B cell (primary cell): ENCODE results near the gene VPS25. TPM values are rescaled to one million over a fixed set of nuclear protein-coding genes. Genes with fewer than 3 reads are reported as not detected.

ENCODE experiments used
- ATAC-seq: fragments of 200-7000 bp; cut with Tn5 transposase; one replicate; pipeline ENCODE4 v1.10.0; 2021; ENCODE audit warnings: low read depth, mild to moderate bottlenecking, moderate number of reproducible peaks, moderate library complexity
- CTCF ChIA-PET: fragments of 350-600 bp; sonication (Branson Sonifier 250); formaldehyde crosslinking; loops from one replicate; lab custom pipeline; 2021; ENCODE audit warnings: antibody characterized with exemption, inconsistent platforms; lab: Charles Lee
- POLR2A ChIA-PET: fragments of 350-600 bp; sonication (Branson Sonifier 250); formaldehyde crosslinking; loops from one replicate; lab custom pipeline; 2021; ENCODE audit warnings: antibody characterized with exemption; lab: Charles Lee
- DNase-seq: peaks from one replicate; pipeline ENCODE4 v3.0.0; 2013
- H2AFZ ChIP-seq: 2 replicates; pipeline ENCODE4 v1.6.1; 2012; ENCODE audit warnings: mild to moderate bottlenecking, low read depth, low read length; ENCODE audit not compliant: insufficient read depth, poor library complexity, severe bottlenecking
- H3K27ac ChIP-seq, 2 donors: 1 replicate in 1 of 2; 2 replicates in 1 of 2; pipeline ENCODE4 v1.5.1; 2012 to 2013; ENCODE audit warnings: low read length in 2 of 2, mild to moderate bottlenecking in 2 of 2, moderate library complexity in 1 of 2
- H3K27me3 ChIP-seq, 4 experiments: fragments of 200-600 bp in 1 of 4; sonication (generic) in 1 of 4; replicated peaks in 1 of 4; 1 replicate in 2 of 4; 2 replicates in 2 of 4; pipeline versions ENCODE4 v1.6.1 to v1.7.0; 2013 to 2016; ENCODE audit warnings: low read length in 3 of 4, mild to moderate bottlenecking in 2 of 4, mixed read lengths in 1 of 4, moderate library complexity in 1 of 4; ENCODE audit not compliant: insufficient read depth in 4 of 4, control insufficient read depth in 3 of 4; ENCODE audit errors: control extremely low read depth in 1 of 4
- H3K36me3 ChIP-seq, 2 experiments: replicated peaks in 1 of 2; 1 replicate in 1 of 2; 2 replicates in 1 of 2; pipeline versions ENCODE4 v1.6.1 to v1.7.1; 2013; ENCODE audit warnings: low read length in 1 of 2; ENCODE audit not compliant: insufficient read depth in 2 of 2, control insufficient read depth in 1 of 2; ENCODE audit errors: control extremely low read depth in 1 of 2, extremely low read depth in 1 of 2
- H3K4me1 ChIP-seq, 2 donors: fragments of 200-600 bp in 1 of 2; sonication (generic) in 1 of 2; 1 replicate in 1 of 2; 2 replicates in 1 of 2; pipeline versions ENCODE4 v1.5.1 to v1.6.1; 2013 to 2017; ENCODE audit warnings: low read length in 2 of 2; ENCODE audit not compliant: control insufficient read depth in 2 of 2, insufficient read depth in 2 of 2
- H3K4me2 ChIP-seq: replicated peaks from 2 replicates; pipeline ENCODE3; 2012; ENCODE audit warnings: mild to moderate bottlenecking, low read depth, low read length; ENCODE audit not compliant: poor library complexity, severe bottlenecking
- H3K4me3 ChIP-seq, 5 experiments: fragments of 200-600 bp in 1 of 5; sonication (generic) in 1 of 5; 1 replicate in 3 of 5; 2 replicates in 2 of 5; pipeline versions ENCODE4 v1.5.1 to v1.7.0; 2011 to 2016; ENCODE audit warnings: low read length in 4 of 5, mild to moderate bottlenecking in 4 of 5, low read depth in 2 of 5, control low read depth in 1 of 5, moderate library complexity in 1 of 5; ENCODE audit not compliant: insufficient read depth in 1 of 5; ENCODE audit errors: control extremely low read depth in 1 of 5, extremely low read depth in 1 of 5
- H3K79me2 ChIP-seq: fragments of 200-600 bp; sonication (generic); one replicate; pipeline ENCODE4 v1.6.0; 2016; ENCODE audit warnings: low read length; ENCODE audit not compliant: control insufficient read depth, insufficient read depth
- H3K9ac ChIP-seq: fragments of 200-600 bp; sonication (generic); 2 replicates; pipeline ENCODE4 v1.6.1; 2017; ENCODE audit warnings: mild to moderate bottlenecking, low read length, moderate library complexity
- H3K9me3 ChIP-seq, 3 donors: one replicate each; pipeline versions ENCODE4 v1.6.1 to v1.7.1; 2013; ENCODE audit warnings: low read length in 2 of 3; ENCODE audit not compliant: control insufficient read depth in 2 of 3, insufficient read depth in 1 of 3; ENCODE audit errors: control extremely low read depth in 1 of 3
- H4K20me1 ChIP-seq: 2 replicates; pipeline ENCODE4 v1.6.0; 2012; ENCODE audit warnings: mild to moderate bottlenecking, low read length; ENCODE audit not compliant: insufficient read depth, control insufficient read depth, poor library complexity, severe bottlenecking
- H3K27ac Mint-ChIP-seq: one replicate; pipeline ENCODE4 v1.8.0; 2021; ENCODE audit warnings: mixed read lengths
- H3K27me3 Mint-ChIP-seq: one replicate; pipeline ENCODE4 v1.8.0; 2021; ENCODE audit warnings: mixed read lengths
- H3K4me1 Mint-ChIP-seq: one replicate; pipeline ENCODE4 v1.8.0; 2021; ENCODE audit warnings: mixed read lengths
- H3K4me3 Mint-ChIP-seq: one replicate; pipeline ENCODE4 v1.8.0; 2021; ENCODE audit warnings: mixed read lengths
- H3K9me3 Mint-ChIP-seq: one replicate; pipeline ENCODE4 v1.8.0; 2022; ENCODE audit warnings: mixed read lengths; ENCODE audit not compliant: insufficient read depth
- EZH2 ChIP-seq: IDR thresholded peaks from 2 replicates; pipeline ENCODE4 v1.6.1; 2012; ENCODE audit warnings: borderline replicate concordance, low read depth, mild to moderate bottlenecking, moderate library complexity, low read length; ENCODE audit not compliant: insufficient read depth, poor library complexity, severe bottlenecking
- WGBS: methylation state at CpG from one replicate; pipeline ENCODE4 v1.1.5; 2013; ENCODE audit warnings: missing lambda C conversion rate; ENCODE audit not compliant: insufficient coverage; 5-methylcytosine and 5-hydroxymethylcytosine counted together
- intact Hi-C: fragments of 100-400 bp; cut with micrococcal nuclease; formaldehyde crosslinking; loops from one replicate; pipeline ENCODE4 v1.10.0; 2022
- polyA plus RNA-seq: library from polyadenylated mRNA; depleted of rRNA; stranded (reverse); fragments of >200 nt; gene quantifications from 2 replicates; pipeline ENCODE4 v1.2.3, GENCODE V29; 2012
- total RNA-seq, 2 donors: library from RNA; stranded (reverse); fragments of 120-200 nt in 1 of 2; gene quantifications; 1 replicate in 1 of 2; 2 replicates in 1 of 2; pipeline versions ENCODE4 v1.2.3 to v1.2.4, GENCODE V29; 2013 to 2022
- TF ChIP-seq, protein P1 (sequence below): fragments of 200-600 bp; IDR thresholded peaks from one replicate; pipeline ENCODE4 v1.8.0; 2022; ENCODE audit warnings: antibody characterized with exemption, mild to moderate bottlenecking

VPS25 gene
- total and polyA plus RNA-seq, 2 donors (not counting 1 experiment from before 2014, with no cell fraction given) = 38.7 to 40.5 TPM

DNA sequence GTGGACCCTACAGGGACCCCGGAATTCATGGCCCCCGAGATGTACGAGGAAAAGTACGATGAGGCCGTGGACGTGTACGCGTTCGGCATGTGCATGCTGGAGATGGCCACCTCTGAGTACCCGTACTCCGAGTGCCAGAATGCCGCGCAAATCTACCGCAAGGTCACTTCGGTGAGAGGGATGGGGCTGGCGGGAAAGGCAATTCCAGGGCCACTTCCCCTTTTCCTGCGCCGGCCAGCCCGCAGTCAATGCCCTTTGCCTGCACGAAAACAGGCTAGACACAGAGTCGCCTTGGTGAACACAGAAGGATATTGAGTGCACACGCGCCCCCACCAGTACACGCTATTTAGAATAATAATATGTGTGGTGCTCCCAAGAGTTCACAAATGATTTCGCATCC lies 11.2 kb downstream of the VPS25 start:
- Histone ChIP-seq H3K36me3 (peaks cover 0 to 4% of the 10 kb centered on the region in 2 experiments), H3K4me1 (peaks cover 26 to 33% of the 10 kb centered on the region in 2 donors), H3K9ac (no peak overlapping the region), H3K79me2 (no peaks in the 10 kb centered on the region), H3K4me2 (peak overlapping the region; percentile 35), H3K27me3 (peaks cover 0 to 80% (median 39%) of the 10 kb centered on the region in 4 experiments), H3K4me3 (no peak overlapping the region), H3K9me3 (peaks cover 0 to 24% (median 0%) of the 10 kb centered on the region in 3 donors), H2AFZ (no peak overlapping the region), H4K20me1 (no peaks in the 10 kb centered on the region), H3K27ac (no peak overlapping the region)
- Mint-ChIP-seq H3K4me3 (peak overlapping the region; percentile 51), H3K9me3 (no peaks in the 10 kb centered on the region), H3K27me3 (peaks cover 77% of the 10 kb centered on the region), H3K4me1 (peaks cover 36% of the 10 kb centered on the region), H3K27ac (no peak overlapping the region)
- intact Hi-C loops = no loop called here
- ChIA-PET POLR2A (no interaction called here), CTCF (no interaction called here)
- TF ChIP-seq EZH2 = no peak
- TF ChIP-seq, protein P1, sequence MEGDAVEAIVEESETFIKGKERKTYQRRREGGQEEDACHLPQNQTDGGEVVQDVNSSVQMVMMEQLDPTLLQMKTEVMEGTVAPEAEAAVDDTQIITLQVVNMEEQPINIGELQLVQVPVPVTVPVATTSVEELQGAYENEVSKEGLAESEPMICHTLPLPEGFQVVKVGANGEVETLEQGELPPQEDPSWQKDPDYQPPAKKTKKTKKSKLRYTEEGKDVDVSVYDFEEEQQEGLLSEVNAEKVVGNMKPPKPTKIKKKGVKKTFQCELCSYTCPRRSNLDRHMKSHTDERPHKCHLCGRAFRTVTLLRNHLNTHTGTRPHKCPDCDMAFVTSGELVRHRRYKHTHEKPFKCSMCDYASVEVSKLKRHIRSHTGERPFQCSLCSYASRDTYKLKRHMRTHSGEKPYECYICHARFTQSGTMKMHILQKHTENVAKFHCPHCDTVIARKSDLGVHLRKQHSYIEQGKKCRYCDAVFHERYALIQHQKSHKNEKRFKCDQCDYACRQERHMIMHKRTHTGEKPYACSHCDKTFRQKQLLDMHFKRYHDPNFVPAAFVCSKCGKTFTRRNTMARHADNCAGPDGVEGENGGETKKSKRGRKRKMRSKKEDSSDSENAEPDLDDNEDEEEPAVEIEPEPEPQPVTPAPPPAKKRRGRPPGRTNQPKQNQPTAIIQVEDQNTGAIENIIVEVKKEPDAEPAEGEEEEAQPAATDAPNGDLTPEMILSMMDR = no peak
- 9% methylated on average over 18 of the region's 25 CpGs for WGBS
- DNase-seq (no peak), ATAC-seq (no peak)

DNA sequence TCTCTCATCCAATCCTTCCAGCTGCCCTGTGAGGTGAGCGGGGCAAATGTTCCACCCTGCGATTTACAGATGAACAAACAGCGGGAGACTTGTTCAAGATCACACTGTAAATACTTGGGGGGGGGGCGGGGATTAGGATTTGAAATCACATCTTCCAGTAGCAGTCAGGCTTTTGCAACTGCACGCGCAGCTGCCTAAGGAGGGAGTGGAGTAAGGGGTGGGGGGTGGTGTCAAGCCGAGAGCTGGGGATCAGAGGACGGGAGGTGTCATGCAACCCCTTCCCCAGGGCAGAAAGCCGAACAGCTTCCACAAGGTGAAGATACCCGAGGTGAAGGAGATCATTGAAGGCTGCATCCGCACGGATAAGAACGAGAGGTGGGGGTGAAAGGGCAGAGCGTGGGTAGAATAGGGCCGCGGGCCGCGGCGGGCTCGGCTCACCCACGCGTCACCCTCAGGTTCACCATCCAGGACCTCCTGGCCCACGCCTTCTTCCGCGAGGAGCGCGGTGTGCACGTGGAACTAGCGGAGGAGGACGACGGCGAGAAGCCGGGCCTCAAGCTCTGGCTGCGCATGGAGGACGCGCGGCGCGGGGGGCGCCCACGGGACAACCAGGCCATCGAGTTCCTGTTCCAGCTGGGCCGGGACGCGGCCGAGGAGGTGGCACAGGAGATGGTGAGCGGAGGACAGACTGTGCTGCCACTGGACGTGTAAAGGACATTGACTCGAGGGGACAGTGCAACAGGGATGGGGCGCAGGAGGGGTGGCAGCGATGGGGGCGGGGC lies 11.8 kb downstream of the VPS25 start:
- H3K4me1 ChIP-seq = peaks cover 26 to 30% of the 10 kb centered on the region in 2 donors
- no peaks in the 10 kb centered on the region for H4K20me1 ChIP-seq
- ChIA-PET POLR2A (interaction anchor here (1.0 kb wide), 1 partner anchor 49 kb away, joined by 3 read pairs; the partner anchor contains the start of gene PSME3), CTCF (no interaction called here)
- TF ChIP-seq, protein P1 = no peak
- no peak for TF ChIP-seq EZH2
- no peaks in the 10 kb centered on the region for H3K79me2 ChIP-seq
- intact Hi-C loops = no loop called here
- WGBS = 12% methylated on average over 46 of the region's 52 CpGs
- H3K27me3 Mint-ChIP-seq = peaks cover 72% of the 10 kb centered on the region
- H3K4me3 Mint-ChIP-seq = peak overlapping the region; percentile 51
- peaks cover 31% of the 10 kb centered on the region for H3K4me1 Mint-ChIP-seq
- peak overlapping the region in 1 of 5 experiments; percentile 18 for H3K4me3 ChIP-seq
- H3K9me3 Mint-ChIP-seq = no peaks in the 10 kb centered on the region
- ATAC-seq (no peak), DNase-seq (no peak)
- no peak overlapping the region for H3K9ac ChIP-seq
- peak overlapping the region; percentile 41 for H2AFZ ChIP-seq
- H3K4me2 ChIP-seq = peak overlapping the region; percentile 35
- H3K36me3 ChIP-seq = no peaks in the 10 kb centered on the region
- peaks cover 0 to 24% (median 0%) of the 10 kb centered on the region in 3 donors for H3K9me3 ChIP-seq
- H3K27ac ChIP-seq = no peak overlapping the region
- no peak overlapping the region for H3K27ac Mint-ChIP-seq
- H3K27me3 ChIP-seq = peaks cover 0 to 78% (median 39%) of the 10 kb centered on the region in 4 experiments
